Trophoblast cell (in vitro differentiated cells and primary cell): ENCODE results near the gene GLT6D1.
"Not testable (repeated sequence)": the region's sequence is repeated elsewhere in the genome, so short reads cannot be mapped to it uniquely, and the experiment has no call there.

Source experiments
- DNase-seq, 2 donors: peaks; one replicate each; pipeline ENCODE4 v3.0.0-alpha.2; 2016
- H2AFZ ChIP-seq: 2 replicates; pipeline ENCODE4 v1.6.1; 2013; ENCODE audit warnings: low read length, moderate library complexity, mild to moderate bottlenecking; ENCODE audit not compliant: insufficient read depth, poor library complexity
- H2AK5ac ChIP-seq: 2 replicates; pipeline ENCODE4 v1.6.1; 2013; ENCODE audit warnings: mild to moderate bottlenecking, low read length
- H2BK120ac ChIP-seq: 2 replicates; pipeline ENCODE4 v1.6.1; 2013; ENCODE audit warnings: low read length, mild to moderate bottlenecking, moderate library complexity; ENCODE audit not compliant: insufficient read depth, poor library complexity
- H2BK12ac ChIP-seq: 2 replicates; pipeline ENCODE4 v1.6.1; 2013; ENCODE audit warnings: mild to moderate bottlenecking, low read length, moderate library complexity
- H2BK5ac ChIP-seq: 2 replicates; pipeline ENCODE4 v1.6.1; 2013; ENCODE audit warnings: low read length, low read depth, moderate library complexity, mild to moderate bottlenecking; ENCODE audit not compliant: poor library complexity
- H3K14ac ChIP-seq: 2 replicates; pipeline ENCODE4 v1.6.1; 2013; ENCODE audit warnings: mild to moderate bottlenecking, low read length
- H3K18ac ChIP-seq: 2 replicates; pipeline ENCODE4 v1.6.1; 2013; ENCODE audit warnings: mild to moderate bottlenecking, low read length
- H3K23ac ChIP-seq: 2 replicates; pipeline ENCODE4 v1.6.1; 2013; ENCODE audit warnings: low read length
- H3K27ac ChIP-seq: 2 replicates; pipeline ENCODE4 v1.5.1; 2013; ENCODE audit warnings: low read depth, mild to moderate bottlenecking, inconsistent platforms, low read length, moderate library complexity
- H3K27me3 ChIP-seq: 2 replicates; pipeline ENCODE4 v1.6.1; 2013; ENCODE audit warnings: inconsistent platforms, mild to moderate bottlenecking, low read length, moderate library complexity; ENCODE audit not compliant: insufficient read depth
- H3K36me3 ChIP-seq, 2 experiments: 1 replicate in 1 of 2; 2 replicates in 1 of 2; pipeline ENCODE4 v1.6.1; 2013; ENCODE audit warnings: low read length in 2 of 2, mild to moderate bottlenecking in 2 of 2, moderate library complexity in 1 of 2; ENCODE audit not compliant: insufficient read depth in 2 of 2, control insufficient read depth in 1 of 2
- H3K4ac ChIP-seq: 2 replicates; pipeline ENCODE4 v1.6.1; 2013; ENCODE audit warnings: low read depth, mild to moderate bottlenecking, low read length, moderate library complexity
- H3K4me1 ChIP-seq, 2 experiments: 1 replicate in 1 of 2; 2 replicates in 1 of 2; pipeline ENCODE4 v1.6.1; 2013; ENCODE audit warnings: low read length in 2 of 2, mild to moderate bottlenecking in 2 of 2, moderate library complexity in 1 of 2; ENCODE audit not compliant: insufficient read depth in 2 of 2, control insufficient read depth in 1 of 2
- H3K4me2 ChIP-seq: 2 replicates; pipeline ENCODE4 v1.6.1; 2013; ENCODE audit warnings: inconsistent platforms, mild to moderate bottlenecking, low read length, moderate library complexity
- H3K4me3 ChIP-seq: 2 replicates; pipeline ENCODE4 v1.5.1; 2013; ENCODE audit warnings: mild to moderate bottlenecking, low read depth, low read length, inconsistent platforms
- H3K79me1 ChIP-seq: one replicate; pipeline ENCODE4 v1.6.1; 2013; ENCODE audit warnings: low read length
- H3K79me2 ChIP-seq: 2 replicates; pipeline ENCODE4 v1.6.1; 2013; ENCODE audit warnings: low read length, mild to moderate bottlenecking; ENCODE audit not compliant: control insufficient read depth, insufficient read depth, poor library complexity
- H3K9ac ChIP-seq: 2 replicates; pipeline ENCODE4 v1.6.1; 2013; ENCODE audit warnings: mild to moderate bottlenecking, low read length
- H3K9me3 ChIP-seq: 2 replicates; pipeline ENCODE4 v1.6.1; 2013; ENCODE audit warnings: low read depth, mild to moderate bottlenecking, control low read depth, inconsistent platforms, low read length; ENCODE audit not compliant: insufficient read depth
- H4K12ac ChIP-seq: 2 replicates; pipeline ENCODE4 v1.6.1; 2013; ENCODE audit warnings: low read depth, mild to moderate bottlenecking, low read length, moderate library complexity
- H4K8ac ChIP-seq: 2 replicates; pipeline ENCODE4 v1.6.1; 2013; ENCODE audit warnings: low read depth, mild to moderate bottlenecking, low read length, moderate library complexity
- H4K91ac ChIP-seq: one replicate; pipeline ENCODE4 v1.6.1; 2013; ENCODE audit warnings: low read depth, mild to moderate bottlenecking, low read length, moderate library complexity
- WGBS: extraction: QIAGEN DNeasy Blood & Tissue Kit; methylation state at CpG from one replicate; pipeline ENCODE4 v1.1.7; 2013; ENCODE audit warnings: missing lambda C conversion rate; ENCODE audit not compliant: insufficient read length, insufficient coverage; ENCODE audit errors: extremely low coverage; 5-methylcytosine and 5-hydroxymethylcytosine counted together

The GLT6D1 gene

DNA sequence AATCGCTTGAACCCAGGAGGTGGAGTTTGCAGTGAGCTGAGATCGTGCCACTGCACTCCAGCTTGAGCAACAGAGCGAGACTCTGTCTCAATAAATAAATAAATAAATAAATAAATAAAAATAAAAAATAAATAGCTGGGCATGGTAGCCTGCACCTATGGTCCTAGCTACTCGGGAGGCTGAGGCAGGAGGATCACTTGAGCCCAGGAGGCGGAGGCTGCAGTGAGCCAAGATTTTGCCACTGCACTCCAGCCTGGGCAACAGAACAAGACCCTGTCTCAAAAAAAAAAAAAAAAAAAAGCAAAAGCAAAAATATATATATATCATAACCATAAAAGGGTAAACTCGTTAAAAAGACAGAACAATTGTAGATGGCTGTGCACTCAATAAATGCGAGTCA is 33.4 kb upstream of the GLT6D1 start:
- H3K14ac ChIP-seq, H3K27me3 ChIP-seq, H3K79me1 ChIP-seq, DNase-seq, H3K9ac ChIP-seq, H2AFZ ChIP-seq, H3K4ac ChIP-seq, H3K27ac ChIP-seq, H4K8ac ChIP-seq, H2BK120ac ChIP-seq, H3K23ac ChIP-seq, H3K36me3 ChIP-seq, H3K18ac ChIP-seq, H3K4me3 ChIP-seq, H2BK5ac ChIP-seq, H4K91ac ChIP-seq, H3K4me1 ChIP-seq, H2AK5ac ChIP-seq, H3K4me2 ChIP-seq, H3K79me2 ChIP-seq, H2BK12ac ChIP-seq, H4K12ac ChIP-seq: not testable (repeated sequence)
- no CpG with 5 or more reads among the region's 7 CpGs for WGBS
- H3K9me3 ChIP-seq, result peaks cover 25% of the 10 kb centered on the region

DNA sequence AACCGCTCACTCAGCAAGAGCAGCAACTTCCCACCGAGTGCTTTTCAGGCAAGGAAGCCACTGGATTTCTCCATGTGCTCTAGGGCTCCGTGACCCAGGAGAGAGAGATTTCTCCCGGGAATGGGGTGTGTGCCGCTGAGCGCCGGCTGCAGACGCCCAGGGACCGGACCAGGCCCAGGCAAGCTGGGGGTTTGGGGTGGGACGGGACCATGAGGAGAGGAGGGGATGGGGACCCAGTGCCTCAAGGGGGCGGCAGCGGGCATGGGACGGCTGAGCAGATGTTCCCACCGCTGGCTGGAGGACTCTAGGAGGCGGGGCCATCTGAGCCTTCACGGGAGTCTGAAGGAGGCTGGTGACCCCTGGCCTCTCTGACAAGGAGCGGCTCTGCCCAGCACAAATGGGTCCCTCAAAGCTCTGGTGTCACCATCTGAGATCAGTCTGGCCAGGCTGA is 32.3 kb upstream of the GLT6D1 start:
- Histone ChIP-seq H2BK12ac (no peak overlapping the region), H3K27ac (no peak overlapping the region), H3K9me3 (peaks cover 28% of the 10 kb centered on the region), H2BK120ac (no peak overlapping the region), H3K4me1 (no peaks in the 10 kb centered on the region), H3K4me2 (no peak overlapping the region), H3K79me1 (no peaks in the 10 kb centered on the region), H3K36me3 (no peaks in the 10 kb centered on the region), H2BK5ac (no peak overlapping the region), H3K79me2 (no peaks in the 10 kb centered on the region), H3K18ac (no peak overlapping the region), H3K9ac (no peak overlapping the region), H3K23ac (no peak overlapping the region), H2AFZ (no peak overlapping the region), H4K8ac (no peak overlapping the region), H3K27me3 (no peaks in the 10 kb centered on the region), H3K4ac (no peak overlapping the region), H4K91ac (no peak overlapping the region), H2AK5ac (no peak overlapping the region), H3K14ac (no peak overlapping the region), H4K12ac (no peak overlapping the region), H3K4me3 (no peak overlapping the region)
- no peak for DNase-seq
- WGBS, result no CpG with 5 or more reads among the region's 17 CpGs

GRCh38 chr9:135670721-135671590 is 31.6 kb upstream of the GLT6D1 start:
- H4K91ac ChIP-seq, result no peak overlapping the region
- no peak overlapping the region for H2BK120ac ChIP-seq
- no peaks in the 10 kb centered on the region for H3K27me3 ChIP-seq
- no peak overlapping the region for H2BK12ac ChIP-seq
- H3K4me1 ChIP-seq, result no peaks in the 10 kb centered on the region
- H3K4ac ChIP-seq, result no peak overlapping the region
- no peak overlapping the region for H2AK5ac ChIP-seq
- H4K12ac ChIP-seq, result no peak overlapping the region
- H3K79me1 ChIP-seq, result no peaks in the 10 kb centered on the region
- H3K14ac ChIP-seq, result no peak overlapping the region
- no peak overlapping the region for H2BK5ac ChIP-seq
- H4K8ac ChIP-seq, result no peak overlapping the region
- no peaks in the 10 kb centered on the region for H3K36me3 ChIP-seq
- no peak for DNase-seq
- no peak overlapping the region for H3K23ac ChIP-seq
- H2AFZ ChIP-seq, result no peak overlapping the region
- no peak overlapping the region for H3K4me2 ChIP-seq
- WGBS, result no CpG with 5 or more reads among the region's 41 CpGs
- peaks cover 28% of the 10 kb centered on the region for H3K9me3 ChIP-seq
- no peak overlapping the region for H3K9ac ChIP-seq
- no peak overlapping the region for H3K27ac ChIP-seq
- H3K4me3 ChIP-seq, result no peak overlapping the region
- H3K79me2 ChIP-seq, result no peaks in the 10 kb centered on the region
- no peak overlapping the region for H3K18ac ChIP-seq

DNA sequence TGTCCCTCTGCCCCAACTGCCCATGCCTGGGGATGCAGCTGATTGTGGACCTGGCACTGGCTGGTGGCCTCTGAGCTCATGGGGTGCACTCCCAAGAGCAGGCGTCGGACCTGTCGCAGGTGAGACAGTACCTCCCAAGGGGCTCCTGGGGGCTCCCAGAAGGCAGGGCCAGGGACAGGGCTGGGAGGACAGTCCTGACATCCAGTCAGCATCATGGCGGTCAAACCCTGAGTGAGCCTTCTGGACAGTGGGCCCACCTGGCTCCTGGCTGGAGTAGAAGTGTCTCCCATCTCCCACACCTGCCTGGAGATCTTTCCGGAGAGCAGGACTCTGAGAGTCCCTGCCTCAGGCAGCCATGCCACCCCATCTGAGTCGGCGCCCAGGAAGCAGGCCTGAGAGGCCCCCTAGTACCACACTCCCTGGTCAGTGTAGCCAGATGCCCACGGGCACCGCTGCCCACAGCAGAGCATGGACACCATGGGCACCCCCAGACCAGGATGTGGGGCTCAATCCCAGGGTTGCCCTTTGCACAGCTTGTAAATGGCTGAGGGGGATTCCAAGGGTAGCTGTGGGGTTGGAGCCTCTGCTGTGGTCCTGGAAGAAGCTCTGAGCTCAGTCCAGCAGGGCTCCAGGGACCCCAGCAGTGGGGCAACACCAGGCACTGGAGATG is 30.4 kb upstream of the GLT6D1 start:
- no peak overlapping the region for H4K12ac ChIP-seq
- no peak overlapping the region for H3K23ac ChIP-seq
- no peak overlapping the region for H3K18ac ChIP-seq
- no peak overlapping the region for H3K9ac ChIP-seq
- no peaks in the 10 kb centered on the region for H3K27me3 ChIP-seq
- H2BK5ac ChIP-seq, result no peak overlapping the region
- H3K4me3 ChIP-seq, result no peak overlapping the region
- H4K91ac ChIP-seq, result no peak overlapping the region
- DNase-seq, result no peak
- no peak overlapping the region for H3K4me2 ChIP-seq
- no peak overlapping the region for H3K4ac ChIP-seq
- H3K27ac ChIP-seq, result no peak overlapping the region
- no peaks in the 10 kb centered on the region for H3K79me2 ChIP-seq
- H2BK12ac ChIP-seq, result no peak overlapping the region
- H2BK120ac ChIP-seq, result no peak overlapping the region
- H2AFZ ChIP-seq, result no peak overlapping the region
- H3K79me1 ChIP-seq, result no peaks in the 10 kb centered on the region
- H3K9me3 ChIP-seq, result peaks cover 28% of the 10 kb centered on the region
- no peak overlapping the region for H2AK5ac ChIP-seq
- H3K4me1 ChIP-seq, result no peaks in the 10 kb centered on the region
- no peaks in the 10 kb centered on the region for H3K36me3 ChIP-seq
- H3K14ac ChIP-seq, result no peak overlapping the region
- H4K8ac ChIP-seq, result no peak overlapping the region
- no CpG with 5 or more reads among the region's 9 CpGs for WGBS
